H7 (cell line): ENCODE measurements around the gene SPINT1. TPM values are rescaled to one million over a fixed set of nuclear protein-coding genes. Genes with fewer than 3 reads are reported as not detected.

Experiments
- DNase-seq: peaks from one replicate; pipeline ENCODE4 v3.0.0; 2012
- H3K27me3 ChIP-seq: 2 replicates; pipeline ENCODE4 v1.6.0; 2011; ENCODE audit warnings: mild to moderate bottlenecking, low read length; ENCODE audit not compliant: control insufficient read depth, insufficient read depth
- H3K36me3 ChIP-seq: replicated peaks from 2 replicates; pipeline ENCODE4 v1.5.1; 2011; ENCODE audit warnings: low read length; ENCODE audit not compliant: control insufficient read depth, insufficient read depth
- H3K4me3 ChIP-seq: 2 replicates; pipeline ENCODE4 v1.5.1; 2011; ENCODE audit warnings: low read depth, mild to moderate bottlenecking, control low read depth, low read length, moderate library complexity; ENCODE audit not compliant: insufficient read depth
- total RNA-seq: library from RNA; depleted of rRNA; stranded (reverse); fragments of >200 nt; shearing (Covaris generic); gene quantifications from 2 replicates; pipeline ENCODE4 v1.2.3, GENCODE V29; 2014; rRNA removed

Gene SPINT1, protein sequence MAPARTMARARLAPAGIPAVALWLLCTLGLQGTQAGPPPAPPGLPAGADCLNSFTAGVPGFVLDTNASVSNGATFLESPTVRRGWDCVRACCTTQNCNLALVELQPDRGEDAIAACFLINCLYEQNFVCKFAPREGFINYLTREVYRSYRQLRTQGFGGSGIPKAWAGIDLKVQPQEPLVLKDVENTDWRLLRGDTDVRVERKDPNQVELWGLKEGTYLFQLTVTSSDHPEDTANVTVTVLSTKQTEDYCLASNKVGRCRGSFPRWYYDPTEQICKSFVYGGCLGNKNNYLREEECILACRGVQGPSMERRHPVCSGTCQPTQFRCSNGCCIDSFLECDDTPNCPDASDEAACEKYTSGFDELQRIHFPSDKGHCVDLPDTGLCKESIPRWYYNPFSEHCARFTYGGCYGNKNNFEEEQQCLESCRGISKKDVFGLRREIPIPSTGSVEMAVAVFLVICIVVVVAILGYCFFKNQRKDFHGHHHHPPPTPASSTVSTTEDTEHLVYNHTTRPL
- total RNA-seq, result 81.1 and 109 TPM in 2 replicates

DNA sequence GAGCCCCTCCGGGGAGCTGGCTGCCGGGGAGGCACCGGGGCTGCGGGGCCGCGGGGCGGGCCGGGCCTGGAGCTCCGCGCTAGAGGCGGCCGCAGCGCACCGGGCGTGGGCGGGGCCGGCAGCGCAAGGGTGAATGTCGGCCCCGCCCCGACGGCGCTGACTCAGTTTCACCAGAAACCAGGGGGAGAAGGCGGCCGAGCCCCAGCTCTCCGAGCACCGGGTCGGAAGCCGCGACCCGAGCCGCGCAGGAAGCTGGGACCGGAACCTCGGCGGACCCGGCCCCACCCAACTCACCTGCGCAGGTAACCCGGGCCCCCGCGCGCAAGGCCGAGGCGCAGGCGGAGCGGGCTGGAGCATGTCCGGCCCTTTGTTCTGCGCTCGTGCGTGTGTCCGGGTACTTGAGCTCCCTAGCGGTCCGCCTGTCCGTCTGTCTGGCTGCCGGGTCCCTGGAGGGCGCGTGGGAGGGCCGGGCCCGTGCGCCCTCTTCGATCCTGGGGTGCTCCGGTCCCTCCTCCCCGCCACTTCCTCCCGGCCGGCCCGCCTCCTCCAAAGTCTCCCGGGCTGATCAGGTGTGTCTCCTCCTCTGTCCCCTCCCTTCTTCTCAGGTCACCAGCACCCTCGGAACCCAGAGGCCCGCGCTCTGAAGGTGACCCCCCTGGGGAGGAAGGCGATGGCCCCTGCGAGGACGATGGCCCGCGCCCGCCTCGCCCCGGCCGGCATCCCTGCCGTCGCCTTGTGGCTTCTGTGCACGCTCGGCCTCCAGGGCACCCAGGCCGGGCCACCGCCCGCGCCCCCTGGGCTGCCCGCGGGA lies at the start of gene SPINT1:
SPINT1 (plus strand) TSS at position 164 of the 811 bp plus-strand sequence; CDS start at position 671, 507 bp downstream.
- peaks cover 20% of the 10 kb centered on the region; the same call in 1 of the 2 replicates for H3K27me3 ChIP-seq
- DNase-seq, result peak; percentile 88
- H3K4me3 ChIP-seq, result peak within 1 kb of the TSS; percentile 84
- peaks cover 8% of the 10 kb centered on the region for H3K36me3 ChIP-seq

DNA sequence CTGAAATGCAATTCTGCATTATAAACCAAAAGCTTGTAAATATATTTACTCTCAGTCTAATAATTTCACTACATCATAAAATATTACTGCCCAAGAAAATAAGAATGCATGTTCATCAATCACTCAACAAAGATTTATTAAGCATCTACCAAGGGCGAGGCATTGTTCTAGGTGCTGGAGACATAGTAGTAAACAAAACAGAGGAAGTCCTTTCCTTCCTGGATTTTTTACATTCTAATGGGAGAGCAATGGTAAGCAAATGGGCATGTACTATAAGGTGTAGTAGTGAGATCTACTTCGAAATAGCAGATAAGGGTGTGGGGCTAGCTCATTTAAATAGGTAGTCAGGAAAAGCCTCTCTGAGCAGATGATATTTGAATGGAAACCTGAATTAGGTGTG lies 47.8 kb upstream of the SPINT1 start:
- Histone ChIP-seq H3K4me3 (no peak overlapping the region), H3K27me3 (no peaks in the 10 kb centered on the region), H3K36me3 (no peaks in the 10 kb centered on the region; the same call in 1 of the 2 replicates)
- DNase-seq, result no peak

DNA sequence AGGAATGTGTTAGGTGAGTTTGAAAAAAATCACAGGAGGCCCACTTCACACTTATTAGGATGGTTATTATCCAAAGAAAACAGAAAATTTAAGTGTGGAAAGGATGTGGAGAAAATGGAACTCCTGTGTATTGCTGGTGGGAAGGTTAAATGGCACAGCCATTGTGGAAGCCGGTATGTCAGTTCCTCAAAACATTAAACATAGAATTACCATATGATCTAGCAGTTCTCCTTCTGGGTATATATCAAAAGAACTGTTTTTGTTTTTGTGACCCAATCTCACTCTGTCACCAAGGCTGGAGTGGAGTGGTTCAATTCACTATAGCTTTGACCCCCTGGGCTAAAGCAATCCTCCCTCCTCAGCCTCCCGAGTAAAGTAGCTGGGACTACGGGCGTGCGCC lies 47.3 kb upstream of the SPINT1 start:
- Histone ChIP-seq H3K27me3 (no peaks in the 10 kb centered on the region), H3K36me3 (no peaks in the 10 kb centered on the region; the same call in 1 of the 2 replicates), H3K4me3 (no peak overlapping the region)
- no peak for DNase-seq

DNA sequence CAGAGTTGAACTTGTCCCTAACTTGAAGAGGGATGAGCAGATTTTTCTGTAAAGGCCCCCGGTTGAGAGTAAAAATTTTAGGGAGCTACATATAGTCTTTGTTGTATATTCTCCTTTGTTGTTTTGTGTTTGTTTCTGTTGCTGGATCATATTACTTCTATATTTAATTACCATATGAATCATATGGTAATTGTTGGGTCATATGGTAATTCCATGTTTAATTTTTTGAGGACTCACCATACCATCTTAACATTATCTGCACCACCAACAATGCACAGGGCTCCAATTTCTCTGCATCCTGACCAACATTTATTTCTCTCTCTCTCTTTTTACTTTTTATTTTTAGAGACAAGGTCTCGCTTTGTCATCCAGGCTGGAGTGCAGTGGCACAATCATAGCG lies 44.3 kb upstream of the SPINT1 start:
- H3K4me3 ChIP-seq, result no peak overlapping the region
- no peak for DNase-seq
- no peaks in the 10 kb centered on the region for H3K36me3 ChIP-seq
- H3K27me3 ChIP-seq, result no peaks in the 10 kb centered on the region

DNA sequence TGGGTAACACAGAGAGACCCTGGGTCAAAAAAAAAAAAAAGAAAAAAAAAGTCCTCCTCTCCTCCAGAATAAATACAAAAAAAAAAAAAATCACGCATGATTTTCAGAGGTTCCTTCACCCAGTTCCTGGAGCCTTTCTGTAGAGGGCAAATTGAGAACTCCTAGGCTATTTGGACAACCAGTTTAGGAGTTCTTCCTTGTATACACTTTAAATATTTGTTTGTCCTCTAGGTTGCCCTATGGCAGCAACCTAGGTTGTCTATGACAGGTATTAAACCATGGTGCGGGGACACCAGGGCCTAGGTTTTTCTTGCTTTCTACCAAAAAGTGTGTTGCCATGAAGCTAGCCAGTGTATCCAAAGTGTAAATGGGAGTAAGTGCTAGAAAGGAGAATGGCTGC lies 40.8 kb upstream of the SPINT1 start:
- H3K36me3 ChIP-seq, result no peaks in the 10 kb centered on the region
- H3K4me3 ChIP-seq, result no peak overlapping the region
- H3K27me3 ChIP-seq, result no peaks in the 10 kb centered on the region
- no peak for DNase-seq

DNA sequence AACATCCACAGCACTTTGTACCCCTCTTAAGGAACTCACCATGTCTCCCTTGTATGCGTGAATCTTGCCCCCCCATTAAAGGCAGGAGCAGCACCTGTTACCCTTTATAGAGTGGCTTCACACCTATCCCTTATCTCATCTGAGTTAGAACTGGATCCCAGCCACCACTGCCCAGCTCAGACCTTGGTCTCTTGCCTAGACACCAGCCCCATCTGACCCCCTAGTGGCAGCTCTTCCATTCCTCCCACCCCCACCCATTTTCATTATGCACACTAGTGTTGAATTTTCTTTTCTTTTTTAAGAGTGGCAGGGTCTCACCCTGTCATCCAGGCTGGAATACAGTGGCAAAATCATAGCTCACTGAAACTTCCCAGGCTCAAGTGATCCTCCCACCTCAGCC lies 40.2 kb upstream of the SPINT1 start:
- H3K27me3 ChIP-seq, result no peaks in the 10 kb centered on the region
- H3K36me3 ChIP-seq, result no peaks in the 10 kb centered on the region
- peak; percentile 40 for DNase-seq
- H3K4me3 ChIP-seq, result no peak overlapping the region

DNA sequence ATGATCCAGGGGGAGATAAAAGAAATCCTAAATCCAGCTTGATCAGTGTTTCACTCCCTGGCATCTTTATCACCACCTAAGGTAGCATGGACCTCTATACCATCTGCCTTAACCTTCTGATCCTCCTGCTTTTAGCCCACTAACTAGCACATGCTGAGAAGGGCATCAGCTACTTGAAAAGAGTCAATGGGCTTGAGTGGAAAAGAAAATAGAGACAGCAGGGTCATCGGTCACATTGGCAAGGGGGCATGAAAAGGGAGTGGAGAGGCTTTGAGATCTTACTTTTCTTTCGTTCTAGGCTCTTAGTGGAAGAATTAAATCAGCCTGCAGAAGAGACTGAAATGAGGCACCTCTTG lies 37.2 kb upstream of the SPINT1 start:
- no peak for DNase-seq
- H3K4me3 ChIP-seq, result peak overlapping the region; percentile 100
- no peaks in the 10 kb centered on the region; the same call in 1 of the 2 replicates for H3K36me3 ChIP-seq
- H3K27me3 ChIP-seq, result no peaks in the 10 kb centered on the region

DNA sequence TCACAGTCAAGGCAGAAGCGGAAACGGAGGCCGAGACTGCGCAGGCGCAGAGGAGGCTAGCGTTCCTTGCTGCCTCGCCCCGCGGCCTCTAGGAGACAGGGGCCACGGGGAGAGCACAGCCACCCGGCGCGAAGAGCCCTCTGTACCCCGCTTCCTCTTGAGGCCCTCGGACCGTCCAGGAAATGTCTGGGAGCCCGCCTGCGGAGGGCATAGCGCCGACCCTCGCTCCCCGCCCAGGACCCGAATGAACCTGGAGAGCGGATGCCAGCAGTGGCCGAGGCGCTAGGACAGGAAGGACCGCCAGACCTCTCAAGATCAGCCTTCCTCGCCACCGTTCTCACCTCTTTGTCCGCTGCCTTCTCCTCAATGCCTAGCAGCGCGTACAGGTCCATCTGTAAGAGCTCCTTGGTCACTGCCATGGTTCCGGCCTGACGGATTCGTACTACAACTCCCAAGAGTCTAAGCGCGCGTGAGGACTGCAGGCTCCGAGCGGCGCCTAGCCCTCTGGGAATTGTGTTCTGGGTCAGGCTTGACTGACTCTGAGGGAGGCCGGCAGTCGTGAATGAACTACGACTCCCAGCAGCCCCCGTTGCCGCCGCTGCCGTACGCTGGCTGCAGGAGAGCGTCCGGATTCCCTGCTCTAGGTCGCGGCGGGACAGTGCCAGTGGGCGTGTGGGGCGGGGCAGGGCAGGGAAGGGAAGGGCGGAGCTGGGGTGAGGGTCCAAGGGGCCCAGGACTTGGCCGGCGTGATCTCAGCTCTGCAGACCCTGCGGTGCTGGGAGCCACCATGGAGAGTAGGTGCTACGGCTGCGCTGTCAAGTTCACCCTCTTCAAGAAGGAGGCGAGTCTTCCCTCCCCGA lies 36.6 kb upstream of the SPINT1 start, which contains the start of the genes DNAJC17 and ZFYVE19:
DNAJC17 (minus strand) TSS at position 446 of the 860 bp plus-strand sequence; CDS start at position 419, 27 bp downstream.
ZFYVE19 (plus strand) TSS at position 62 of the 860 bp plus-strand sequence; CDS start at position 563, 501 bp downstream.
- no peaks in the 10 kb centered on the region for H3K27me3 ChIP-seq
- DNase-seq, result peak; percentile 94
- no peaks in the 10 kb centered on the region; the same call in 1 of the 2 replicates for H3K36me3 ChIP-seq
- H3K4me3 ChIP-seq, result peak within 1 kb of the TSS; percentile 100

DNA sequence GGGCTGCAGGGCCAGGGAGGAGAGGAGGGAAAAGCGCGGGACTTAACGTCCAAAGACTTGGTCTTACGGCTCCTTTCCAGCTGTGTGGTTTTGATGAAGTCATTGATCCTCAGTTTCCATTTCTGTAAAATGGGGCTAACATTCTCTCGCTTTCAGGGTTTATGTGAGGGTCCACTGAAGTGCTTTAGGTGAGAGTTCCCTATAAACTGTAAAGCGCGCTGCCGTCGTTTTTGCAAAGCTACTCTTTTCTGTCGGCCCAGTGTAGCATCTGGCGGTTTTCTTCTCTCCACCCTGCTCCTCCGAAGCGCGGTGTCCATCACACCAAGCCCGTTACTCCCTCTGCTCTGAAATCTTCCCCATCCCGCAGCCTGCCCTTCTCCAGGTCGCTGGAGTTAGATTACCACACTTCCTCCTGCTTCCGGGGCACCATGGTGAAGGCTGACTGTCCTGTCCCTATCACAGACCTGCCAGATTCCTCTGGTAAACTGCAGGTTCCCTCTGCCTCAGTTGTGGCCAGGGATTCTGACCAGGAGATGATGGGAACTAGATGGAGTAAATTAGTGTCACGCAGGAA lies 35.9 kb upstream of the SPINT1 start:
- Histone ChIP-seq H3K27me3 (no peaks in the 10 kb centered on the region), H3K4me3 (peak overlapping the region; percentile 100), H3K36me3 (peaks cover 2% of the 10 kb centered on the region)
- DNase-seq, result no peak

DNA sequence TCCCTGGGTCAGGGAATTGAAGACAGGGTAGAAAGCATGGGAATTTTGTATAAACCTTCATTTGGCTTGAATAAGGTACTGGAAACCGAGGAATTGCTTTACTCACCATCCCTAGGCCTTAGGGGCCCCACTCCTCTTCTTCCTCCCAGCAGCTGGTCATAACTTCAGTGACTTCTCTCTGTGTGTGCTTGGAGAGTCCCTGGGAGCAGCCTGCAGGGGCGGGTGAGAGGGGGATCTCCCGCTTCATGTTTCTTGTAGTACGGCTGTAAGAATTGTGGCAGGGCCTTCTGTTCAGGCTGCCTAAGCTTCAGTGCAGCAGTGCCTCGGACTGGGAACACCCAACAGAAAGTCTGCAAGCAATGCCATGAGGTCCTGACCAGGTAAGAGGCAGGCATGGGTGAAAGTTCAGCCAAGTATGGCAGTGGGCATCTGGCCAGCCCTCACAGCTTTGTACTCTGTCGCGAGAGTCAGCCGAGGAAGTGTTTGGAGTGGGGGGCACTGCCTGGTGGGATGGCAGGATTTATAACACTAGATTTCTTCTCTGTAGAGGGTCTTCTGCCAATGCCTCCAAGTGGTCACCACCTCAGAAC lies 34.9 kb upstream of the SPINT1 start:
- no peak overlapping the region for H3K4me3 ChIP-seq

DNA sequence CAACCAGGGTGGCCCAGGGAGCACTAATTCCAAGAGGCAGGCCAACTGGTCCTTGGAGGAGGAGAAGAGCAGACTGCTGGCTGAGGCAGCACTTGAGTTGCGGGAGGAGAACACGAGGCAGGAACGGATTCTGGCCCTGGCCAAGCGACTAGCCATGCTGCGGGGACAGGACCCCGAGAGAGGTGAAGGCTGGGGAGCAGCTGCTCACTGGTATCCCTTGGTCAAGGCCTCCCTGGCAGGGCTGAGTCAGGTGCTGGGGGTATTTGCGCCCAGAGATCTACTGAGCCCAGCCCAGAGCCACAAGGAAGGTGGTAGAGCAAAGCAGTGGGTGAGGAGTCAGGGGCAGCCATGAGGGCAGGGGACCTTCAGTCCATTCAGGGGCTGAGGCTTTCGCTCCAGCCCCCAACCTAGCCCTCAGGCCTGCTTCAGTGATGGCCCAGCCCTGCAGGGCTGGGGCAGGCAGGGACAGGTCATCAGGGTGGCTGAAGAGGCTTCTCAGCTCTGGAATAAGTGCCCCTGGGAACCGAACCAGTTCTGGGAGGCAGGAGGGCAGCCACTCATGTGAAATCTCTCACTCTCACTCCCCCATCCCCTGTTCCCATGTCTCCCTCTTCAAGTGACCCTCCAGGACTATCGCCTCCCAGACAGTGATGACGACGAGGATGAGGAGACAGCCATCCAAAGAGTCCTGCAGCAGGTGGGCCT lies 31.0 kb upstream of the SPINT1 start:
- Histone ChIP-seq H3K27me3 (no peaks in the 10 kb centered on the region), H3K36me3 (peaks cover 4% of the 10 kb centered on the region), H3K4me3 (no peak overlapping the region)
- DNase-seq, result no peak

More for the DNA sequence above, 34.9 kb upstream of the SPINT1 start:
- no peaks in the 10 kb centered on the region for H3K27me3 ChIP-seq
- peaks cover 4% of the 10 kb centered on the region for H3K36me3 ChIP-seq
- no peak for DNase-seq

DNA sequence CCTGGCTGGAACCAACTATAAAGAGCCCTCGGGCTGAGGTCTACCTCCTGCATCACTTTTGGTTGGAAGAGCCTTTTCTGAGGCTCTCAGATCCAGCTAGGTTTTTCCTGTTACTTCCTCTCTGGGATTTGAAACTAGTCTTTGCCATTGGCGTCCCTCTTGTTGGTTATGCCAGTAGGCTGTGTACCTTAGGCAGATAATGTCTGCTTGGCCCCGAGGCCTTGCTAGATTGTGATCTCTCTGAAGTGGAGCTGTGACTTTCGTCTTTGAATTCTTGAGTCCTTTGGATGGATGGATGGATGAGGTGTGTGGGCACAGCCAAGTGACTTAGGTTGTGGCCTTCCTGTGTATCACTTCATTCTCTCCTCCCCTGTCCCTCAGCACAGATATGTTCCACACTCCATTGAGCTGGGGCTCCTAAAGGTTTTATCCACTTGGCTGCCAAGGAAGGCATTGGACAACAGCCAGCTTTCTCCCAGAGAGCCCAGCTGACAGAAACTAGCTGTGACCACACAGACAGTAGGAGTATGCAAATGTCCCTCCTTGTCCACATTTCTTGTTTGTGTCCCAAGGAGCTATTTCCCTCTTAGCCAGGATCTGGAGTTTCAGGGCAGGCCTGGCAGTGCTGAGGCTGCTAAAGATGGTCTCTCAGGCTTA lies 28.7 kb upstream of the SPINT1 start:
- DNase-seq, result no peak
- Histone ChIP-seq H3K4me3 (no peak overlapping the region), H3K27me3 (no peaks in the 10 kb centered on the region), H3K36me3 (peaks cover 4% of the 10 kb centered on the region)
